ENCODE data around the gene PARP12. TPM values are rescaled to one million over a fixed set of nuclear protein-coding genes. Genes with fewer than 3 reads are reported as not detected.
"Not testable (repeated sequence)": the region's sequence is repeated elsewhere in the genome, so short reads cannot be mapped to it uniquely, and the experiment has no call there.

The PARP12 gene, protein sequence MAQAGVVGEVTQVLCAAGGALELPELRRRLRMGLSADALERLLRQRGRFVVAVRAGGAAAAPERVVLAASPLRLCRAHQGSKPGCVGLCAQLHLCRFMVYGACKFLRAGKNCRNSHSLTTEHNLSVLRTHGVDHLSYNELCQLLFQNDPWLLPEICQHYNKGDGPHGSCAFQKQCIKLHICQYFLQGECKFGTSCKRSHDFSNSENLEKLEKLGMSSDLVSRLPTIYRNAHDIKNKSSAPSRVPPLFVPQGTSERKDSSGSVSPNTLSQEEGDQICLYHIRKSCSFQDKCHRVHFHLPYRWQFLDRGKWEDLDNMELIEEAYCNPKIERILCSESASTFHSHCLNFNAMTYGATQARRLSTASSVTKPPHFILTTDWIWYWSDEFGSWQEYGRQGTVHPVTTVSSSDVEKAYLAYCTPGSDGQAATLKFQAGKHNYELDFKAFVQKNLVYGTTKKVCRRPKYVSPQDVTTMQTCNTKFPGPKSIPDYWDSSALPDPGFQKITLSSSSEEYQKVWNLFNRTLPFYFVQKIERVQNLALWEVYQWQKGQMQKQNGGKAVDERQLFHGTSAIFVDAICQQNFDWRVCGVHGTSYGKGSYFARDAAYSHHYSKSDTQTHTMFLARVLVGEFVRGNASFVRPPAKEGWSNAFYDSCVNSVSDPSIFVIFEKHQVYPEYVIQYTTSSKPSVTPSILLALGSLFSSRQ
- total RNA-seq = 16.4 TPM
- long read RNA-seq, transcript PARP12-201 (12 exons, 3,796 nt) = major isoform, 45 of 61 reads
- long read RNA-seq, partial matches to known transcripts = 4 of 61 reads
- long read RNA-seq, other reads (novel, unspliced or antisense) = 11 of 61 reads

DNA sequence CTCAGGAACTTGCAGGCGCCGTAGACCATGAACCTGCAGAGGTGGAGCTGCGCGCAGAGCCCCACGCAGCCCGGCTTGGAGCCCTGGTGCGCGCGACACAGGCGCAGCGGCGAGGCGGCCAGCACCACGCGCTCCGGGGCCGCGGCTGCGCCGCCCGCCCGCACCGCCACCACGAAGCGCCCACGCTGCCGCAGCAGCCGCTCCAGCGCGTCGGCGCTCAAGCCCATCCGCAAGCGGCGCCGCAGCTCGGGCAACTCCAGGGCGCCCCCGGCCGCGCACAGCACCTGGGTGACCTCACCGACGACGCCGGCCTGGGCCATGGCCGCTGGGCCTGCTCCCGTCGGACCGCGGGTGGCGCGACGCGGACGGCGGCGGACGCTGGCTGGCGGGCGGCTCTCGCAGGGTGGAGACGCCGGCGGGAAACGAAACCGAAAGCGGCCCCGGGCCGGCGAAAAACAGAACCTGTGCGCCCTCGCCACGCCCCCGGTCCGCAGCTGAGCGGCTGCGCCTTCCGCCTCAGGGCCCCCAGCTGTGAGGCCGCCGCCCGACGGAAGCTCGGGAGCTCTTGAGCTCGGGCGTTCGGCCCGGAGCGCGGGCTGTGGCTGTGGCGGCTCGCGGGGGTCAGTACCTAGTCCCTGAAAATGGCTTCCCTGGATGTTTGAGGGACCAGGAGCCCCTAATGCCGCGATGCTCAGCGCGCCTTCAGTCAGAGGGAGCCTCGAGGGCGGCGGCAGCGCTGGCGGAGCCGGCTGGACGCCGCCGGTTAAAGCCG lies at the start of gene PARP12:
Gene PARP12, minus strand, starts transcription at position 424 of the 772 bp plus-strand sequence. Its CDS starts 104 bp downstream, at position 320.
- intact Hi-C loops (cut with micrococcal nuclease) = no loop called here
- Histone ChIP-seq H3K36me3 (peaks cover 3% of the 10 kb centered on the region), H3K9me3 (replicated peaks) (peaks cover 21% of the 10 kb centered on the region), H3K4me3 (peak within 1 kb of the TSS; percentile 85), H3K27ac (replicated peaks) (peak within 1 kb of the TSS; percentile 94), H3K27me3 (ENCODE audit: low read depth) (no peaks in the 10 kb centered on the region), H3K4me1 (peaks cover 52% of the 10 kb centered on the region)
- TF ChIP-seq, protein P1, sequence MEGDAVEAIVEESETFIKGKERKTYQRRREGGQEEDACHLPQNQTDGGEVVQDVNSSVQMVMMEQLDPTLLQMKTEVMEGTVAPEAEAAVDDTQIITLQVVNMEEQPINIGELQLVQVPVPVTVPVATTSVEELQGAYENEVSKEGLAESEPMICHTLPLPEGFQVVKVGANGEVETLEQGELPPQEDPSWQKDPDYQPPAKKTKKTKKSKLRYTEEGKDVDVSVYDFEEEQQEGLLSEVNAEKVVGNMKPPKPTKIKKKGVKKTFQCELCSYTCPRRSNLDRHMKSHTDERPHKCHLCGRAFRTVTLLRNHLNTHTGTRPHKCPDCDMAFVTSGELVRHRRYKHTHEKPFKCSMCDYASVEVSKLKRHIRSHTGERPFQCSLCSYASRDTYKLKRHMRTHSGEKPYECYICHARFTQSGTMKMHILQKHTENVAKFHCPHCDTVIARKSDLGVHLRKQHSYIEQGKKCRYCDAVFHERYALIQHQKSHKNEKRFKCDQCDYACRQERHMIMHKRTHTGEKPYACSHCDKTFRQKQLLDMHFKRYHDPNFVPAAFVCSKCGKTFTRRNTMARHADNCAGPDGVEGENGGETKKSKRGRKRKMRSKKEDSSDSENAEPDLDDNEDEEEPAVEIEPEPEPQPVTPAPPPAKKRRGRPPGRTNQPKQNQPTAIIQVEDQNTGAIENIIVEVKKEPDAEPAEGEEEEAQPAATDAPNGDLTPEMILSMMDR (IDR thresholded peaks at IDR 0.05; ENCODE audit: borderline replicate concordance) = peak; percentile 8
- DNase-seq = peak; percentile 94

DNA sequence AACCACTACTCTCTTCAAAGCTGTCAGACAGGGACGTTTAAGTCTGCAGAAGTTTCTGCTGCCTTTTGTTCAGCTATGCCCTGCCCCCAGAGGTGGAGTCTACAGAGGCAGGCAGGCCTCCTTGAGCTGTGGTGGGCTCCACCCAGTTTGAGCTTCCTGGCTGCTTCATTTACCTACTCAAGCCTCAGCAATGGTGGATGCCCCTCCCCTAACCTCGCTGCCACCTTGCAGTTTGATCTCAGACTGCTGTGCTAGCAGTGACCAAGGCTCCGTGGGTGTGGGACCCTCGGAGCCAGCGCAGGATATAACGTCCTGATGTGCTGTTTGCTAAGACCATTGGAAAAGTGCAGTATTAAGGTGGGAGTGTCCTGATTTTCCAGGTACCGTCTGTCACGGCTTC lies 46.0 kb upstream of the PARP12 start:
- intact Hi-C loops (cut with micrococcal nuclease); H3K27ac ChIP-seq (replicated peaks); H3K27me3 ChIP-seq (ENCODE audit: low read depth); H3K4me3 ChIP-seq; H3K4me1 ChIP-seq; DNase-seq; H3K9me3 ChIP-seq (replicated peaks): not testable (repeated sequence)
- peaks cover 57% of the 10 kb centered on the region for H3K36me3 ChIP-seq

- Histone ChIP-seq H3K27ac (replicated peaks) (no peak overlapping the region), H3K4me3 (no peak overlapping the region), H3K36me3 (peaks cover 96% of the 10 kb centered on the region), H3K9me3 (replicated peaks) (no peaks in the 10 kb centered on the region), H3K27me3 (ENCODE audit: low read depth) (no peaks in the 10 kb centered on the region), H3K4me1 (no peaks in the 10 kb centered on the region)
- TF ChIP-seq, protein P1 (IDR thresholded peaks at IDR 0.05; ENCODE audit: borderline replicate concordance) = no peak
- DNase-seq = no peak
- intact Hi-C loops (cut with micrococcal nuclease) = no loop called here
These were observed 33.7 kb upstream of the PARP12 start for GRCh38 chr7:140096459-140096858.

GRCh38 chr7:140093375-140093774 lies 30.6 kb upstream of the PARP12 start:
- TF ChIP-seq, protein P1 (IDR thresholded peaks at IDR 0.05; ENCODE audit: borderline replicate concordance) = no peak
- peaks cover 88% of the 10 kb centered on the region for H3K36me3 ChIP-seq
- H3K9me3 ChIP-seq (replicated peaks) = no peaks in the 10 kb centered on the region
- H3K4me1 ChIP-seq = no peaks in the 10 kb centered on the region
- DNase-seq = no peak
- H3K4me3 ChIP-seq = no peak overlapping the region
- H3K27ac ChIP-seq (replicated peaks) = no peak overlapping the region
- intact Hi-C loops (cut with micrococcal nuclease) = no loop called here
- H3K27me3 ChIP-seq (ENCODE audit: low read depth) = no peaks in the 10 kb centered on the region

GRCh38 chr7:140085447-140085846 lies 22.7 kb upstream of the PARP12 start:
- H3K4me1 ChIP-seq = peaks cover 7% of the 10 kb centered on the region
- H3K4me3 ChIP-seq = no peak overlapping the region
- peaks cover 23% of the 10 kb centered on the region for H3K36me3 ChIP-seq
- peak overlapping the region; percentile 24 for H3K27ac ChIP-seq (replicated peaks)
- TF ChIP-seq, protein P1 (IDR thresholded peaks at IDR 0.05; ENCODE audit: borderline replicate concordance) = no peak
- intact Hi-C loops (cut with micrococcal nuclease) = no loop called here
- no peaks in the 10 kb centered on the region for H3K27me3 ChIP-seq (ENCODE audit: low read depth)
- H3K9me3 ChIP-seq (replicated peaks) = no peaks in the 10 kb centered on the region
- no peak for DNase-seq
